NB4 (cell line): ENCODE data around the gene FAM193A.

Experiments
- CTCF ChIP-seq: IDR thresholded peaks from one replicate; pipeline ENCODE4 v1.5.1; 2012; ENCODE audit warnings: low read depth, low read length
- MAX ChIP-seq: IDR thresholded peaks from 2 replicates; pipeline ENCODE4 v1.6.1; 2011; ENCODE audit warnings: low read depth, low read length
- MYC ChIP-seq: IDR thresholded peaks from 2 replicates; pipeline ENCODE4 v1.6.1; 2011; ENCODE audit warnings: low read depth, low read length
- POLR2A ChIP-seq: IDR thresholded peaks from 2 replicates; pipeline ENCODE4 v1.6.1; 2011; ENCODE audit warnings: mild to moderate bottlenecking; ENCODE audit not compliant: insufficient read length; ENCODE audit errors: extremely low read depth

- TF ChIP-seq CTCF (no peak), MYC (0 out of 2 replicates have a peak, but pooled peaks have one; percentile 30), POLR2A (no peak), MAX (peak; percentile 56; the same call in 1 of the 2 replicates)
Observed at GRCh38 chr4:2574009-2574408, 37.6 kb downstream of the FAM193A start.
